ACC112 (cell line): Measurements from ENCODE around the gene PROX1.

Experiments used
- H2AFZ ChIP-seq: fragments of 200-600 bp; sonication (generic); one replicate; pipeline ENCODE4 v1.6.0; 2017; ENCODE audit warnings: antibody characterized with exemption, low read length; ENCODE audit not compliant: unreplicated experiment
- H3K27ac ChIP-seq: fragments of 200-600 bp; sonication (generic); 2 replicates; pipeline ENCODE4 v1.5.1; 2014; ENCODE audit warnings: low read depth, mild to moderate bottlenecking, antibody characterized with exemption, low read length, moderate library complexity
- H3K27me3 ChIP-seq: fragments of 200-600 bp; sonication (generic); 2 replicates; pipeline ENCODE4 v1.6.1; 2014; ENCODE audit warnings: mild to moderate bottlenecking, antibody characterized with exemption, low read length, moderate library complexity, mixed read lengths; ENCODE audit not compliant: insufficient read depth
- H3K36me3 ChIP-seq: fragments of 200-600 bp; sonication (generic); 2 replicates; pipeline ENCODE4 v1.6.1; 2016; ENCODE audit warnings: mild to moderate bottlenecking, antibody characterized with exemption, low read length, moderate library complexity, mixed read lengths; ENCODE audit not compliant: insufficient read depth
- H3K4me1 ChIP-seq: fragments of 200-600 bp; sonication (generic); one replicate; pipeline ENCODE4 v1.6.1; 2016; ENCODE audit warnings: low read length, mixed read lengths; ENCODE audit not compliant: insufficient read depth, unreplicated experiment, control insufficient read depth
- H3K4me3 ChIP-seq: fragments of 200-600 bp; sonication (generic); 2 replicates; pipeline ENCODE4 v1.5.1; 2014; ENCODE audit warnings: mild to moderate bottlenecking, low read depth, low read length
- H3K79me2 ChIP-seq: fragments of 200-600 bp; sonication (generic); one replicate; pipeline ENCODE4 v1.6.0; 2016; ENCODE audit warnings: low read length; ENCODE audit not compliant: control insufficient read depth, unreplicated experiment, insufficient read depth

The PROX1 gene

GRCh38 chr1:214044438-214045214, 56.9 kb downstream of the PROX1 start:
- no peaks in the 10 kb centered on the region for H3K36me3 ChIP-seq
- no peaks in the 10 kb centered on the region for H3K79me2 ChIP-seq
- no peaks in the 10 kb centered on the region for H3K4me1 ChIP-seq
- H3K4me3 ChIP-seq = no peak overlapping the region
- no peak overlapping the region for H3K27ac ChIP-seq
- no peaks in the 10 kb centered on the region for H3K27me3 ChIP-seq
- no peak overlapping the region for H2AFZ ChIP-seq

- no peak overlapping the region for H3K4me3 ChIP-seq
- H2AFZ ChIP-seq = no peak overlapping the region
- no peaks in the 10 kb centered on the region for H3K36me3 ChIP-seq
- no peaks in the 10 kb centered on the region for H3K27me3 ChIP-seq
- H3K79me2 ChIP-seq = no peaks in the 10 kb centered on the region
- H3K27ac ChIP-seq = no peak overlapping the region
- H3K4me1 ChIP-seq = no peaks in the 10 kb centered on the region
Observed at GRCh38 chr1:214050513-214051401, 63.0 kb downstream of the PROX1 start.

GRCh38 chr1:214051786-214052185, 64.0 kb downstream of the PROX1 start:
- Histone ChIP-seq H3K27me3 (no peaks in the 10 kb centered on the region), H2AFZ (no peak overlapping the region), H3K4me3 (no peak overlapping the region), H3K27ac (no peak overlapping the region), H3K4me1 (no peaks in the 10 kb centered on the region), H3K79me2 (no peaks in the 10 kb centered on the region), H3K36me3 (no peaks in the 10 kb centered on the region)

GRCh38 chr1:214058076-214058475, 70.3 kb downstream of the PROX1 start:
- H3K4me1 ChIP-seq = no peaks in the 10 kb centered on the region
- peaks cover 18% of the 10 kb centered on the region; the same call in 1 of the 2 replicates for H3K27me3 ChIP-seq
- H3K27ac ChIP-seq = no peak overlapping the region
- no peak overlapping the region for H2AFZ ChIP-seq
- no peaks in the 10 kb centered on the region for H3K79me2 ChIP-seq
- no peaks in the 10 kb centered on the region for H3K36me3 ChIP-seq
- no peak overlapping the region for H3K4me3 ChIP-seq

- Histone ChIP-seq H3K79me2 (no peaks in the 10 kb centered on the region), H3K36me3 (no peaks in the 10 kb centered on the region), H3K27me3 (peaks cover 63% of the 10 kb centered on the region), H2AFZ (no peak overlapping the region), H3K4me1 (no peaks in the 10 kb centered on the region), H3K27ac (no peak overlapping the region), H3K4me3 (no peak overlapping the region)
Observed at GRCh38 chr1:214066190-214066589, 78.4 kb downstream of the PROX1 start.

GRCh38 chr1:214066936-214067335, 79.2 kb downstream of the PROX1 start:
- Histone ChIP-seq H3K79me2 (no peaks in the 10 kb centered on the region), H3K4me1 (no peaks in the 10 kb centered on the region), H3K27me3 (peaks cover 60% of the 10 kb centered on the region), H2AFZ (no peak overlapping the region), H3K27ac (no peak overlapping the region), H3K36me3 (no peaks in the 10 kb centered on the region), H3K4me3 (no peak overlapping the region)

GRCh38 chr1:214067397-214067796, 79.6 kb downstream of the PROX1 start:
- Histone ChIP-seq H3K27me3 (peaks cover 65% of the 10 kb centered on the region), H3K36me3 (no peaks in the 10 kb centered on the region), H3K4me1 (no peaks in the 10 kb centered on the region), H3K79me2 (no peaks in the 10 kb centered on the region), H2AFZ (no peak overlapping the region), H3K4me3 (no peak overlapping the region), H3K27ac (no peak overlapping the region)

- H3K36me3 ChIP-seq = no peaks in the 10 kb centered on the region
- no peaks in the 10 kb centered on the region for H3K4me1 ChIP-seq
- no peak overlapping the region for H3K27ac ChIP-seq
- H2AFZ ChIP-seq = no peak overlapping the region
- no peak overlapping the region for H3K4me3 ChIP-seq
- H3K27me3 ChIP-seq = peaks cover 64% of the 10 kb centered on the region
- H3K79me2 ChIP-seq = no peaks in the 10 kb centered on the region
Observed at GRCh38 chr1:214067853-214068703, 80.3 kb downstream of the PROX1 start.

GRCh38 chr1:214068979-214069378, 81.2 kb downstream of the PROX1 start:
- Histone ChIP-seq H3K79me2 (no peaks in the 10 kb centered on the region), H3K4me1 (no peaks in the 10 kb centered on the region), H2AFZ (no peak overlapping the region), H3K27me3 (peaks cover 61% of the 10 kb centered on the region), H3K36me3 (no peaks in the 10 kb centered on the region), H3K4me3 (no peak overlapping the region), H3K27ac (no peak overlapping the region)

- no peak overlapping the region for H3K27ac ChIP-seq
- no peak overlapping the region for H3K4me3 ChIP-seq
- peaks cover 62% of the 10 kb centered on the region for H3K27me3 ChIP-seq
- no peaks in the 10 kb centered on the region for H3K4me1 ChIP-seq
- H2AFZ ChIP-seq = no peak overlapping the region
- no peaks in the 10 kb centered on the region for H3K79me2 ChIP-seq
- no peaks in the 10 kb centered on the region for H3K36me3 ChIP-seq
Observed at GRCh38 chr1:214071469-214071868, 83.7 kb downstream of the PROX1 start.
